ENCODE results near the gene DUXB. TPM values are rescaled to one million over a fixed set of nuclear protein-coding genes. Genes with fewer than 3 reads are reported as not detected.

The DUXB gene, protein sequence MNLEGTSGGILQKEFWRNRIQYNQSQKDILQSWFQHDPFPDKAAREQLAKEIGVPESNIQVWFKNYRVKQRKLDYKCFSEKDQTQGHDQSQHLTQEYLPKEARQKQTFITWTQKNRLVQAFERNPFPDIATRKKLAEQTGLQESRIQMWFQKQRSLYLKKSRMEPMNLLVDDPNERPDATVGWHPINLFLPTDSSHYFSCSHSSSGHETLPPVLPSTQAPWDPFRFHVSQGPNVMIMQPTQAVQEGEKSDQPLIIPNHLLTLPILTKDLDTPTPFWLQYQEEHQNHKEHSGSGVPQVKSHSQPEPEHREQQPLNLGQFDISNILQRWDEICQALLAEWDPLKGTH
- total RNA-seq = not detected

DNA sequence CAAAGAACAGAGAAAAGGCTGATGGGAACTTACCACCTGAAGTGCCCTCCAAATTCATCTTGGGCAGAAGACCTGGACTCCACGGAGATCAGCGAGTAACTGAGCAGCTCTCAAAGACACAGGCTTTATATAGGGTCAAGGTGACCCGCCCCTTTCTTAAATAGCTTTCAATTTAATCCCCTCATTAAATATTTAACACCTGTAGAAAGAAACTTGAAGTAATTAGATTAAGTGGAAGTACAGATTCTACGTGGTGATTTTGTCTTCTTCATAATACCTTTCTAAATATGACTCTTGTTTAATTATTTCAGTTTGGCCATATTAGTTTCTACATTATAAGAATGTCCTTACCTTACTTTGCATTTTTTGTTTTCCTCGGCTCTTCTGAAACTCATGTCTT, at the start of gene DUXB:
TSS of gene DUXB (minus strand) at position 101 of the 400 bp plus-strand sequence. CDS start at position 58, 43 bp downstream.
- H3K36me3 ChIP-seq (ENCODE audit: control insufficient read depth in 3 of 3, insufficient read depth in 3 of 3, low read length in 3 of 3) = no peaks in the 10 kb centered on the region
- H3K4me1 ChIP-seq (ENCODE audit: control insufficient read depth in 3 of 3, insufficient read depth in 3 of 3, low read length in 3 of 3) = no peaks in the 10 kb centered on the region
- H3K27ac ChIP-seq (ENCODE audit: low read depth, low read length) = no peak within 1 kb of the TSS
- H3K9ac ChIP-seq (ENCODE audit: low read depth in 1 of 3, low read length in 3 of 3) = no peak within 1 kb of the TSS
- H3K9me3 ChIP-seq (ENCODE audit: control insufficient read depth in 3 of 3, low read length in 3 of 3) = no peaks in the 10 kb centered on the region
- no peak within 1 kb of the TSS for H3K4me3 ChIP-seq (ENCODE audit: low read length in 3 of 3)
- no peaks in the 10 kb centered on the region for H3K27me3 ChIP-seq (ENCODE audit: control insufficient read depth in 3 of 3, insufficient read depth in 3 of 3, low read length in 3 of 3)

DNA sequence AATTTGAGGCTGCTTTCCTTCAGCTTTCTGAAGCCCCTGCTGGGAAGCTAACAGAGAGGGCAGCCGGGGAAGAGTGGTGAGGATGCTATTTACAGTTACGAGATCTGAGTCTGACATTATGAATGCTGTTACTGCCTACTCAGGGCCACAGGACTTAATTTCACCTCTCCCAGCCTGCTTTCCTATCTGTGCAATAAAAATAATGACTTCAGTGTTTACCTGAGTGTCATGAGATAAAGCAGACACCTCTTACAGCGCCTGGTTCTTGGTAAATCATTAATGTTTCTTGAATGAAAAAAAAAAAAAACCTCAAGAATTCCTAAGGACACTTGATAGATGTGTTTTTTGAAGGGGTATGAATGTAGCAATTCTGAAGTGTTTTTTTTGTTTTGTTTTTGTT, 49.3 kb upstream of the DUXB start:
- Histone ChIP-seq H3K27ac (ENCODE audit: low read depth, low read length) (no peak overlapping the region), H3K4me3 (ENCODE audit: low read length in 3 of 3) (no peak overlapping the region), H3K9ac (ENCODE audit: low read depth in 1 of 3, low read length in 3 of 3) (no peak overlapping the region), H3K27me3 (ENCODE audit: control insufficient read depth in 3 of 3, insufficient read depth in 3 of 3, low read length in 3 of 3) (no peaks in the 10 kb centered on the region), H3K36me3 (ENCODE audit: control insufficient read depth in 3 of 3, insufficient read depth in 3 of 3, low read length in 3 of 3) (no peaks in the 10 kb centered on the region), H3K4me1 (ENCODE audit: control insufficient read depth in 3 of 3, insufficient read depth in 3 of 3, low read length in 3 of 3) (no peaks in the 10 kb centered on the region), H3K9me3 (ENCODE audit: control insufficient read depth in 3 of 3, low read length in 3 of 3) (no peaks in the 10 kb centered on the region)

DNA sequence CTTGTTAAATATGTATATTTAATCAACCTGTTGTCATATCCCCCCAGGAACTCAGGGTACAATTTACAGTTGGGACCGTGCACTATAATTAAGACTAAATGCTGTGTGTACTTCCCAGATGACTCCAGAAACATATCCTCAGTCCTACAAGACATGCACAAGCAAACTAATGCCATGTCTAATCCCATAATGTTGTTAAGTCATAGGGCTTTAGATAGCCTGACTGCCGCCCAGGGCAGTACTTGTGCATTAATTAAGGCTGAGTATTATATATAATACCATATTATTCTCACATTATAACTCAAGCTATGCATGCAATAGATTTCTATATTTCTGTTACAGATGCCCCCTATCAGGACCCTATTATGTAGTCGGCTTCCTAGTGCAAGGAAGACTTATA, 45.1 kb upstream of the DUXB start:
- Histone ChIP-seq H3K36me3 (ENCODE audit: control insufficient read depth in 3 of 3, insufficient read depth in 3 of 3, low read length in 3 of 3) (no peaks in the 10 kb centered on the region), H3K9me3 (ENCODE audit: control insufficient read depth in 3 of 3, low read length in 3 of 3) (peaks cover 0 to 2% (median 0%) of the 10 kb centered on the region in 3 donors), H3K4me1 (ENCODE audit: control insufficient read depth in 3 of 3, insufficient read depth in 3 of 3, low read length in 3 of 3) (no peaks in the 10 kb centered on the region), H3K27ac (ENCODE audit: low read depth, low read length) (no peak overlapping the region), H3K4me3 (ENCODE audit: low read length in 3 of 3) (no peak overlapping the region), H3K9ac (ENCODE audit: low read depth in 1 of 3, low read length in 3 of 3) (no peak overlapping the region), H3K27me3 (ENCODE audit: control insufficient read depth in 3 of 3, insufficient read depth in 3 of 3, low read length in 3 of 3) (no peaks in the 10 kb centered on the region)

DNA sequence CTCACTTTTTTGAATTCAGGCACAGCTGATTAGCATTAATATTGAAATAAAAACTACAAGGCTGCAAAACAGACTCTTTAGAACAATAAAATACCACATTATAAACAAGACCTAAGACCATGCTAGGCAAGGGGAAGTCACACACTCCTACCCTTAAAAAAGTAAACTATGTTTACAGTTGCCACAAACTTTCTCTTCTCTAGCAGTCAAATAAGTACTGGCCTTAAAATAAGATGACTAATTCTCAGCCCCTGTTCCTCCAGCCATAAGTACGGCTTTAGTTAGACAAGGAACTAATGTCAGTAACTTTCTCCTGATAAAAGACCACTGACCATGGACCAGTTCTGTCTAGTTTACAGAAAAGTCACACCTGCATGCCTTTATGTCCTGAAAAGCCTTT, 44.6 kb upstream of the DUXB start:
- Histone ChIP-seq H3K4me1 (ENCODE audit: control insufficient read depth in 3 of 3, insufficient read depth in 3 of 3, low read length in 3 of 3) (no peaks in the 10 kb centered on the region), H3K27me3 (ENCODE audit: control insufficient read depth in 3 of 3, insufficient read depth in 3 of 3, low read length in 3 of 3) (no peaks in the 10 kb centered on the region)

DNA sequence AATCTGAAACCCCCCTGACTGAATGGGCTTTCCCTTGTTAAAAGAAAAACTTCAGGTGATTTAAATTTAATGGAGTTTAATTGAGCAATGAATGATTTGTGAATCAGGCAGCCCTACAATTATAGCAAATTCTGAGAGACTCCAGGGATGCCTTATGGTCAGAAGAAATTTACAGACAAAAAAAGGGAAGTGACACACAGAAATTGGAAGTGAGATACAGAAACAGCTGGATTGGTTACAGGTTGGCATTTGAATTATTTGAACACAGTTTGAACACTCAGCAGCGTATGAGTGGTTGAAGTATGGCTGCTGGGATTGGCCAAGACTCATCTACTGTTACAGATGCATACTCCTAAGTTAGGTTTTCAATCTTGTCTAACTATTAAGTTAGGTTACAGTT, 44.0 kb upstream of the DUXB start:
- Histone ChIP-seq H3K36me3 (ENCODE audit: control insufficient read depth in 3 of 3, insufficient read depth in 3 of 3, low read length in 3 of 3) (no peaks in the 10 kb centered on the region), H3K9me3 (ENCODE audit: control insufficient read depth in 3 of 3, low read length in 3 of 3) (peaks cover 0 to 2% (median 0%) of the 10 kb centered on the region in 3 donors), H3K27me3 (ENCODE audit: control insufficient read depth in 3 of 3, insufficient read depth in 3 of 3, low read length in 3 of 3) (no peaks in the 10 kb centered on the region), H3K27ac (ENCODE audit: low read depth, low read length) (no peak overlapping the region), H3K9ac (ENCODE audit: low read depth in 1 of 3, low read length in 3 of 3) (no peak overlapping the region), H3K4me1 (ENCODE audit: control insufficient read depth in 3 of 3, insufficient read depth in 3 of 3, low read length in 3 of 3) (no peaks in the 10 kb centered on the region), H3K4me3 (ENCODE audit: low read length in 3 of 3) (no peak overlapping the region)

More for the DNA sequence above, 44.6 kb upstream of the DUXB start:
- H3K9ac ChIP-seq (ENCODE audit: low read depth in 1 of 3, low read length in 3 of 3) = no peak overlapping the region
- H3K27ac ChIP-seq (ENCODE audit: low read depth, low read length) = no peak overlapping the region
- H3K4me3 ChIP-seq (ENCODE audit: low read length in 3 of 3) = no peak overlapping the region
- H3K36me3 ChIP-seq (ENCODE audit: control insufficient read depth in 3 of 3, insufficient read depth in 3 of 3, low read length in 3 of 3) = no peaks in the 10 kb centered on the region
- peaks cover 0 to 2% (median 0%) of the 10 kb centered on the region in 3 donors for H3K9me3 ChIP-seq (ENCODE audit: control insufficient read depth in 3 of 3, low read length in 3 of 3)

DNA sequence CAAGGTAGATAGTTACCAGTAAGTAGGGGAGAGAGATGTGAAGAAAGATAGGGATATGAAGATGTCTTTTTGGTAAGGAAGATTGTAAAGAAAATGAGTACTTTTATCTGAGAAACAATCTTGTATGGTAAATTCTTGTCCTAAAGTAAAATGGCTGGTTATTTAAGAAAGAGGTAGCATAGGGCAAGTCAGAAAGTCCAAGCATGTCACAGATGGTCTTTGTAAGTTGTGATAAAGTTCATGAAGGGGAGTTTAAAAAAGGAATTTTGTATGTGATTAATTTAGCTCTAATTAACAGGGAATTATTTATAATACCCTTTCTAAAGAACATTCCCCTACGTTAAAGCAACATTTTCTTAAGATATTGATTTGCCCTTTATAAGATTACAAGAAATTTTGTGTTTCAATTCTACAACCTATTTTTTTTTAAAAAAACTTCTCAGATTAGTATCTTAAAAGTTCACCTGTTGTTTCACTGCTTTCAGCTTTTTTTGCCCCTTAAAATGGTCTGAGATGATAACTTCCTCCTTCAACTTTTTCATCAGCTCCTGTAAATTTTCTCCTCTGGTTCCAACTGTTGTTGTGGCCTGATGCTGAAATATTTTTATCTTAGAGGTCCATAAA, 41.3 kb upstream of the DUXB start:
- H3K9ac ChIP-seq (ENCODE audit: low read depth in 1 of 3, low read length in 3 of 3) = no peak overlapping the region
- H3K27ac ChIP-seq (ENCODE audit: low read depth, low read length) = no peak overlapping the region
- H3K4me1 ChIP-seq (ENCODE audit: control insufficient read depth in 3 of 3, insufficient read depth in 3 of 3, low read length in 3 of 3) = no peaks in the 10 kb centered on the region
- H3K9me3 ChIP-seq (ENCODE audit: control insufficient read depth in 3 of 3, low read length in 3 of 3) = peaks cover 0 to 2% (median 0%) of the 10 kb centered on the region in 3 donors
- H3K27me3 ChIP-seq (ENCODE audit: control insufficient read depth in 3 of 3, insufficient read depth in 3 of 3, low read length in 3 of 3) = no peaks in the 10 kb centered on the region
- no peak overlapping the region for H3K4me3 ChIP-seq (ENCODE audit: low read length in 3 of 3)
- no peaks in the 10 kb centered on the region for H3K36me3 ChIP-seq (ENCODE audit: control insufficient read depth in 3 of 3, insufficient read depth in 3 of 3, low read length in 3 of 3)

DNA sequence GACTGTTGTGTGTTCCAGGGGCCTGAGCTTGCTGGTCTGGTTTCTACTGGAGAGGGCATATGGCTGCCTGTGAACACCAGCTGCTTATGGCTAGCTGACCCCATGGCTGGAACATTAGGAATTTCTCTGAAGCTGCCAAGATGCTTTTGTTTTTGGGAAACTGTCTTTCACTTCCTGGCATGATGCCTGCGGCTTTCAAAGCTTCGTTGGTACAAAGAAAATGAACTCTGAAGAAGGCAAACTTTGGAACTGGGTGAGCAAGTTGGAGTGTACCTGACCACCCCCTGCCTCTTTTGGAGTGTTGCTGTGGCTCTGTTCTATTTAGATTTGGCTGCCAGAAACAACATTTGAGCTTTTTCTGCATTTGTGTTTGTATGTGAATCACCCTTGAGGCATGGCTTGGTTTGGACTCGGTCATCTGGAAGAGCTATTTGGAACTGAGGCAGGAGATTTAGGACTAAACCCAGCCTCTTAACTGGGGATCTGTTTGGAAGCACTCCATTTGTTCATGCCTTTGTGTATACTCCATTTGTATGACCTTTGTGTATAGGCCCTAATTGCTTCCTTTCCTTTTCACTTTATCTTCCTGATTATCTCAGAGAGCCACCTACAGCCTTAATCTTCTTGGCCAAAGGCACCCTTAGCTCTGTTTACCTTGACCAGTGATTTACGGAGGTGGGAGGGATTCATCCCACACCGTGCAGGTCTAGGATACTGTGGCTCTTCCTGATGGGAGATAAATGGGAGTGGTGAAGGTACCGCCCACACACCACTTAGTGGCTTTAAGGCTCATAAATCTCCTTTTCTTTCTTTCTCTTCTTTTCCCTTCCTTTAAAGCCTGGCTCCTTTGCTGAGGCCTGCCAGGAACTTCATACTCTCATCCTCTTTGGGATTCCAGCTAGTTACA, 32.3 kb upstream of the DUXB start:
- H3K4me1 ChIP-seq (ENCODE audit: control insufficient read depth in 3 of 3, insufficient read depth in 3 of 3, low read length in 3 of 3) = peaks cover 0 to 10% (median 9%) of the 10 kb centered on the region in 3 donors
- H3K9ac ChIP-seq (ENCODE audit: low read depth in 1 of 3, low read length in 3 of 3) = no peak overlapping the region
- peak overlapping the region; percentile 22 for H3K27ac ChIP-seq (ENCODE audit: low read depth, low read length)
- H3K4me3 ChIP-seq (ENCODE audit: low read length in 3 of 3) = peak overlapping the region in 1 of 3 donors; percentile 19
- H3K9me3 ChIP-seq (ENCODE audit: control insufficient read depth in 3 of 3, low read length in 3 of 3) = no peaks in the 10 kb centered on the region
- H3K27me3 ChIP-seq (ENCODE audit: control insufficient read depth in 3 of 3, insufficient read depth in 3 of 3, low read length in 3 of 3) = no peaks in the 10 kb centered on the region
- H3K36me3 ChIP-seq (ENCODE audit: control insufficient read depth in 3 of 3, insufficient read depth in 3 of 3, low read length in 3 of 3) = no peaks in the 10 kb centered on the region

DNA sequence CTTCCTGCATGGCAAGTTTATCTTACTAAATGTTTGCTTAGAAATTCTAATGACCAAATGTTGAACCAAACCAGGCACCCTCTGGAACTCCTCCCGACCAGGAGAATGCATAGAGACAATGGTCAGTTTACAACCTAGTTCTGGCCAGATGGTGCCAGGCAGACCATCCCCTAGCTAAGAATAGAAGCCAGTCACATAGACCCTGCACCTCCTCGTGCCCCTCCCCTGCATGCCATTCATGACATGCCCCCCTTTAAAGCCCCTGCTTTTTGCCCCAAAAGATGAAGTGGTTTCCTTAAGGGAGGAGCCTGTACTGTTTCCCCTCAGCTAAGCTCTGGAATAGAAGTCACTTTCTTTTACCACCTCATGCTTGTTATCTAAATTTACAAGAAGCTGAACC, 31.6 kb upstream of the DUXB start:
- Histone ChIP-seq H3K36me3 (ENCODE audit: control insufficient read depth in 3 of 3, insufficient read depth in 3 of 3, low read length in 3 of 3) (no peaks in the 10 kb centered on the region), H3K27ac (ENCODE audit: low read depth, low read length) (peak overlapping the region; percentile 22), H3K27me3 (ENCODE audit: control insufficient read depth in 3 of 3, insufficient read depth in 3 of 3, low read length in 3 of 3) (no peaks in the 10 kb centered on the region), H3K9me3 (ENCODE audit: control insufficient read depth in 3 of 3, low read length in 3 of 3) (no peaks in the 10 kb centered on the region), H3K4me3 (ENCODE audit: low read length in 3 of 3) (no peak overlapping the region), H3K4me1 (ENCODE audit: control insufficient read depth in 3 of 3, insufficient read depth in 3 of 3, low read length in 3 of 3) (peaks cover 0 to 10% (median 9%) of the 10 kb centered on the region in 3 donors), H3K9ac (ENCODE audit: low read depth in 1 of 3, low read length in 3 of 3) (no peak overlapping the region)

DNA sequence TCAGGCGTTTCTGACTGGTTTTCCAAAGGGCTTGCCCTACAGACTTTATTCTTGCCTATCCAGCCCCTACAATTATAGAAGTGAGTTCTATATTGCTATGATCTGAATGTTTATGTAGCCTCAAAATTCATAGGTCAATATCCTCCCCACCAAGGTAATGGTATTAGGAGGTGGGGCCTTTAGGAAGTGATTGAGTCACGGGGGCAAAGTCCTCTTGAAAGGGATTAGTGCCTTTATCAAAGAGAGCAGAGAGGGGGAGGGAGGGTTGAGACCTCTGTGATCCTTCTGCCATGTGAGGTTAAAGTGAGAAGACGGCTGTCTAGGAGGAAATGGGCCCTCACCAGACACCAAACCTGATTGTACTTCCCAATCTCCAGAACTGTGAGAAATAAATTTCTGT, 26.0 kb upstream of the DUXB start:
- Histone ChIP-seq H3K4me1 (ENCODE audit: control insufficient read depth in 3 of 3, insufficient read depth in 3 of 3, low read length in 3 of 3) (no peaks in the 10 kb centered on the region), H3K27ac (ENCODE audit: low read depth, low read length) (no peak overlapping the region), H3K36me3 (ENCODE audit: control insufficient read depth in 3 of 3, insufficient read depth in 3 of 3, low read length in 3 of 3) (no peaks in the 10 kb centered on the region), H3K9me3 (ENCODE audit: control insufficient read depth in 3 of 3, low read length in 3 of 3) (no peaks in the 10 kb centered on the region), H3K4me3 (ENCODE audit: low read length in 3 of 3) (no peak overlapping the region), H3K27me3 (ENCODE audit: control insufficient read depth in 3 of 3, insufficient read depth in 3 of 3, low read length in 3 of 3) (no peaks in the 10 kb centered on the region), H3K9ac (ENCODE audit: low read depth in 1 of 3, low read length in 3 of 3) (no peak overlapping the region)
